Right cardiac atrium (tissue), 5 donors: ENCODE data around the gene NEK7. TPM values are rescaled to one million over a fixed set of nuclear protein-coding genes. Genes with fewer than 3 reads are reported as not detected.

Source experiments
- ATAC-seq, 2 donors: fragments of 200-7000 bp; cut with Tn5 transposase; one replicate each; pipeline versions ENCODE4 v1.8.0 to v1.9.1; 2020; ENCODE audit warnings: moderate library complexity in 2 of 2, mild to moderate bottlenecking in 1 of 2
- DNase-seq, 3 donors: peaks; one replicate each; pipeline ENCODE4 v3.0.0-alpha.2; 2020
- H3K27ac ChIP-seq: one replicate; pipeline ENCODE4 v1.5.1; 2013; ENCODE audit warnings: mild to moderate bottlenecking, low read length, control low read depth, moderate library complexity
- H3K27me3 ChIP-seq: one replicate; pipeline ENCODE4 v1.6.1; 2013; ENCODE audit not compliant: control insufficient read depth, insufficient read depth
- H3K4me1 ChIP-seq: one replicate; pipeline ENCODE4 v1.6.1; 2013; ENCODE audit warnings: low read length; ENCODE audit not compliant: control insufficient read depth, insufficient read depth
- H3K4me3 ChIP-seq: one replicate; pipeline ENCODE4 v1.5.1; 2013; ENCODE audit warnings: low read length, control low read depth
- H3K9me3 ChIP-seq: one replicate; pipeline ENCODE4 v1.6.1; 2013; ENCODE audit warnings: low read length; ENCODE audit not compliant: control insufficient read depth
- WGBS: extraction: QIAGEN DNeasy Blood & Tissue Kit; methylation state at CpG from one replicate; pipeline ENCODE4 v1.1.7; 2013; 5-methylcytosine and 5-hydroxymethylcytosine counted together
- intact Hi-C, 4 donors: fragments of 100-400 bp; cut with DNase I; formaldehyde crosslinking; loops; one replicate each; pipeline versions ENCODE4 v1.11.0 to v1.14.0; 2022 to 2023
- polyA plus RNA-seq: library from polyadenylated mRNA; stranded (reverse); fragments of 200-250 nt; gene quantifications from one replicate; pipeline ENCODE4 v1.2.3, GENCODE V29; 2013
- total RNA-seq, 4 donors: library from RNA; stranded (reverse); fragmentation: NEBNext Ultra II Directional; extraction: Animal tissue kit (Norgen Biotek cat#: 25700); gene quantifications; one replicate each; pipeline ENCODE4 v1.2.1, GENCODE V29; 2021
- donor health status: healthy with polysubstance abuse.
- donor health status: DM: no; HTN: yes; CAD: no.
- donor health status: DM: no; HTN: no; CAD: no.
- donor health status: DM: no; HTN: yes; CAD: no; lungs with severe emphysema.
- donor health status: DM: yes; HTN: yes; CAD: no.

The NEK7 gene
- total and polyA plus RNA-seq, 5 donors: 57.6 to 276 (median 173) TPM

DNA sequence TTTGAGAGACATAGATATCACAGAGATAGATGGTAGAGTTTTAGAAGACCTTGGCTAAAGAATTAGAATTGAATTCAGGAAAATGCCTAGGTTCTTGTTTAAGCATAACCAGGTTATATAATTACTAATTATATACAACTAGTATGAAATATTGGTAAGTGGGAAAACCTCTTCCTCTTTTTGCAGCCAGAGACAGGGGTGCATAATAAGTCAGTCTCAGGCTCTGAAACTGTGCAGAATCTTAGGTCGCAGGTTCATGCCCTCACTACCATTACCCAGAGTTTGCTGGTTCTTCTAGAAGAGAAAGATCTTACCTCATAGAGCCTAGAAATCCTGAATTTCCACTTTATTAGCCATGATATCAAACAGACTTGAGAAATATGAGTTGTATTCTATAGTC, 183.3 kb downstream of the NEK7 start:
- H3K27me3 ChIP-seq: no peaks in the 10 kb centered on the region
- WGBS: 98% methylated on average over 1 of the region's 1 CpG
- intact Hi-C loops: no loop called here
- H3K27ac ChIP-seq: no peak overlapping the region
- no peaks in the 10 kb centered on the region for H3K4me1 ChIP-seq
- ATAC-seq: no peak
- H3K9me3 ChIP-seq: no peaks in the 10 kb centered on the region
- no peak overlapping the region for H3K4me3 ChIP-seq
- no peak for DNase-seq

DNA sequence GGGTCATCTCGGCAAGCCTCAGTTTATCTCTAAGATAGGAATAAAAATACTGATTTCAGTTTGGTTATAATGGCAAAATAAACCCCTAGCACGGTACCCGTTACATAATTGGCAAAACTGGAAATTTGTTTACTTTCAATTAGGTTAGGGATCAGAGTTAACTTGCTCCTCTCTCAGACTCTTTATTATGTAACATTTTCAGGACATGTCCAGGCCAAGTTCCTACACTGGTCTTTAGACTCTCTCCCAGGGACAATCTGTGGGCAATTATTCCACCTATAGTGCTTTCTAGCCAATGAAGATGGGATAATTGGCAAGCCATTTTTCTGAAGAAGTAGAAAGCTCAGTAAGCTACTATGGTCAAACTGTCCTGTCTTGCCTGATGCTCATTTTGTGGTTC, 189.4 kb downstream of the NEK7 start:
- intact Hi-C loops: no loop called here
- Histone ChIP-seq H3K9me3 (no peaks in the 10 kb centered on the region), H3K4me1 (no peaks in the 10 kb centered on the region), H3K27ac (no peak overlapping the region), H3K27me3 (no peaks in the 10 kb centered on the region), H3K4me3 (no peak overlapping the region)
- 50% methylated on average over 3 of the region's 3 CpGs for WGBS
- ATAC-seq (no peak), DNase-seq (no peak)

DNA sequence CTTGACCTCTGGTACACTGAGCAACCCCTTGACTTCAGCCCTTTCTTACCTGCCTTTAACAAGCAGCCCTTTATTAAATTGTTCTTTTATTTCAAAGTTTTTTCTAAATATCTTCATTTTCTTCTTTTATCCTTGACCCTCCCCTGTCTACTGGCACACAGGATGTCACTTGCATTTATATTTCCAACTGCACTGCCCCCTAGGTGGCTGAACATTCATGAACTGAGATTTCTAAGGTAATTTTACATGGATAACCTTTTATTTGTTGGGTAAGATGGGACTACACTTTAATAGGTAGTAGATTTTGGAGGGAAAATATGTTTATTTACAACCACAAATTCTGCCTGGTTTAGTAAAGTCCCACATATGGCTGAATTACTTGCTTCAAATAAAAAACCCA, 193.7 kb downstream of the NEK7 start:
- intact Hi-C loops: loop anchor here in 2 of 4 donors (10.0 kb wide), 2 partner anchors 256 to 266 kb away; no protein-coding TSS in a partner anchor
- Histone ChIP-seq H3K27ac (no peak overlapping the region), H3K4me1 (no peaks in the 10 kb centered on the region), H3K4me3 (no peak overlapping the region), H3K9me3 (no peaks in the 10 kb centered on the region), H3K27me3 (no peaks in the 10 kb centered on the region)
- no peak for ATAC-seq
- no peak for DNase-seq

DNA sequence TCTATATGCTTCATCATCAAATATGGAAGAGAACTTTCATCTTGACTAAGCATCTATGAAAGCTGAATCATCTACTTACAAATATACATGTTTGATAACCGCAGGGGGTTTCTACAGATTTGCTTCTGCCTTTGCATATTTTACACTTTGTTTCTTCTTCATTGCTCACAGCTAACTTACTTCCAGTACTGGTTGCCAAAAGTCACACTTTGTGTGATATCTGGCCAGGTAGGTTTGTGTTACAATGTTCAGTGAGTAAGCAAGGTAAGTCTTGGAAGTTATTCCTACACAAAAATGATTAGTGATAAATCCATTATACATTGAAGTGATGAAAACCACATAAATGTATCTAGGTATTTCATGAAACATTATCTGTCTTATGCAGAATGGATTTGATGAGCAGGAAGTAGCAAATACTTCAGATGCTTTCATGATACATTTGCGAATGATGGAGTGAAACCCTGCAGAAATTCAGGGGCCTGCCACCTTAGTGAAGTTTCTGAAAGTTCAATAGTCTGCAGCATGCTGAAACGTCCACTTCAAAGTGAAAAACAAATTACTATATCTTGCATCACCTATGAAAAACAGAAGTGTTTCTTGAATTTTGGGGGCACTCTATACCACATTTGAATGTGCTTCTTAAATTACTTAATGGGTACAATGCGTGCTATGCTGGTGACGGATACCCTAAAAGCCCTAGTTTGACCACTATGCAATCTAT, 196.3 kb downstream of the NEK7 start:
- no peak for DNase-seq
- no peaks in the 10 kb centered on the region for H3K27me3 ChIP-seq
- intact Hi-C loops: loop anchor here in 2 of 4 donors (10.0 kb wide), 2 partner anchors 258 to 268 kb away; no protein-coding TSS in a partner anchor
- ATAC-seq: no peak
- H3K27ac ChIP-seq: no peak overlapping the region
- no peaks in the 10 kb centered on the region for H3K9me3 ChIP-seq
- H3K4me1 ChIP-seq: no peaks in the 10 kb centered on the region
- 85% methylated on average over 5 of the region's 5 CpGs for WGBS
- H3K4me3 ChIP-seq: no peak overlapping the region

DNA sequence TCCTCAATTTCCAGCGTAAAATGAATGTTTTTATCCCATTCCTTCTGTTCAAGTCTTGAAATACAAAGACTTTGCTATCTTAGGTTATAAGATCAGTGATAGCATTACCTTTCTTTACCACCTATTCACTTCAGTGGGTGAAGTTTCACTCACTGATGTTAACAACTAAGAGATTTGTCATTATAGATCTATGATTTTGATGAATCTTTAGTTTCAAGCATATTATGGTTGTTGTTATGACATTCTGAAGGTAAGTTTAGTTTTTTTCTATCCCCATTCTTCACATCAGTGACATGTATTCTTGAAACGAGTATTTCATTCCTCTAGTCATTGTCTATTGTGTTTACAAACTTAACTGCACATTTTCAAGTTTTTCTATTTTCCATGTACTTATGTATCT, 201.1 kb downstream of the NEK7 start:
- no peaks in the 10 kb centered on the region for H3K9me3 ChIP-seq
- ATAC-seq: no peak
- H3K4me1 ChIP-seq: no peaks in the 10 kb centered on the region
- no peak for DNase-seq
- no peaks in the 10 kb centered on the region for H3K27me3 ChIP-seq
- H3K4me3 ChIP-seq: no peak overlapping the region
- intact Hi-C loops: loop anchor here in 2 of 4 donors (10.0 kb wide), 2 partner anchors 263 to 273 kb away; no protein-coding TSS in a partner anchor
- no peak overlapping the region for H3K27ac ChIP-seq
- WGBS: 77% methylated on average over 2 of the region's 2 CpGs

DNA sequence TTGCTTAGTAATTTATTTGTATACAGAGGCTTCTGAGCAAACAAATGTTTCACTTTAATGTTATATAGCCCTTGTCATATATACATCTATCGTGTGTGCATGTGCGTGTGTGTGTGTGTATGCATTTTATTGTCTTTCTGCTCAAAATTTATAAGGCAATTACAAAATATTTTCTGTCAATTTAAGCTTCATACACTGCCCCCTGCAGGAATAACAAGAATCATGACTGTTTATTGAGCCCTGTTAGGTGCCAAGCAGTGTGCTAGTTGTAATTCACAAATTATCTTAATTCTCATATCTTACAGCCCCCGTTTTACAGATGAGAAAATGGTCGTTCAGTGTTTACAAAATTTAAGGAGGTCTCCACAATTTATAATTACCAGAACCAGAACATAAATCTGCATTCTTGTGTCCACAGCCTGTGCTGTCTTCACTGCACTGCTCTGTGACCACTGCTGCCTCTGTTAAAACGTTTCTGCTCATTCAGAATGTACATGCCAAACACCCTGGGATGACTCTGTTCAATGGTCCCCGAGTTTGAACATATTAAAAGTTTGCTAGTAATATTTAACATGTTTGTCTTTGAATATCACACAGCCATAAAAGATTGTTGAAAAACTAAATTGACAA, 202.3 kb downstream of the NEK7 start:
- H3K27me3 ChIP-seq: no peaks in the 10 kb centered on the region
- no peak overlapping the region for H3K4me3 ChIP-seq
- WGBS: 42% methylated on average over 6 of the region's 6 CpGs
- H3K9me3 ChIP-seq: no peaks in the 10 kb centered on the region
- DNase-seq (no peak), ATAC-seq (no peak)
- H3K27ac ChIP-seq: no peak overlapping the region
- no peaks in the 10 kb centered on the region for H3K4me1 ChIP-seq
- intact Hi-C loops: loop anchor here in 2 of 4 donors (10.0 kb wide), 2 partner anchors 264 to 274 kb away; no protein-coding TSS in a partner anchor

DNA sequence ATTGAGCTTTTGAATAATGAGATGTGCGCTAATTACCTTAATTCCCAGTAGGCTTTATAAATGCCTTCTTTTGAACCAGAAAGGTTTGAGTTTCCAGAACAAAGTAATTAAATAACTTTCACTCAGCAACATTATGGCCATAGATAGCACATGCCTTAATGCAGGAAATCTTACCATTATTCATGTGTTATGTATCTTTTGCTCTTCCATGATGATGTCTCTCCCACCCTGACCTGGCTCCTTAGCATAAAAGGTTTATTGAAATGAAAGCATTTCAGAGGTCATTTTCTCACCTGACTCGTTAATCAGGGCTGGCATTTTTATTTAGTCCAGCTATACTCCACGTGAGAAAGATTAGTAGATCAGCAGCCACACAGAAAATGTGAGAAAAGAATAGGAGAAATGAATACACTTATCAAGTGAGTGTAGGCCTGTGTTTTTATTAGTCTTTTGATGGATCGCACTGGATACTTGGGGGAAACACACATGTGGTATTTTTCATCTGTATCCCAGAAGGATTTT, 203.5 kb downstream of the NEK7 start:
- no peak for ATAC-seq
- Histone ChIP-seq H3K4me1 (no peaks in the 10 kb centered on the region), H3K27me3 (no peaks in the 10 kb centered on the region), H3K4me3 (no peak overlapping the region), H3K27ac (no peak overlapping the region), H3K9me3 (no peaks in the 10 kb centered on the region)
- WGBS: 87% methylated on average over 4 of the region's 4 CpGs
- intact Hi-C loops: no loop called here
- no peak for DNase-seq

DNA sequence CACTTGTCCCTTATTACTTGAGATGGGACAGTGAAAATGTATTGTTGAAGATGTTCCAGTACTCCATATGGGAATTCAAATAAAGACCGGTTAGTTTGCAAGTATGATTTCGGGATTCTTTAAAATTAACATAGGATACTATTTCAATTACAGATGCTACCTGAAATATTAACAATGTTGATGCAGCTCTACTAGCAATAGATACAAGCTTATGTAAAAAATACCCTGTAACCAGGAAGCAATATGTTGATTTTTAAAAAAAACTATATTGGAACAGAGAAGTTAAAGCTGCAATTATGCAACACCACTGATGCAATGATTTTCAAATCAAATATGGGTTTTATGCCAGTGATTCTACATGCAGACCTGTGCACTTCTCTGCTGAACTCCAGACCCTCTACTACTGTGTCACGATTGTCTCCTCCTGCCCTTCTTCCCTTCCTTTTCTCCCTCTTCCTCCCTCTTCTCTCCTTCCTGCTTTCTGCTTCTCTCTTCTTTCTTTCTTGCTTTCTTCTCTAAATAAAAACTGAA, 204.5 kb downstream of the NEK7 start:
- no peak for ATAC-seq
- no peaks in the 10 kb centered on the region for H3K9me3 ChIP-seq

DNA sequence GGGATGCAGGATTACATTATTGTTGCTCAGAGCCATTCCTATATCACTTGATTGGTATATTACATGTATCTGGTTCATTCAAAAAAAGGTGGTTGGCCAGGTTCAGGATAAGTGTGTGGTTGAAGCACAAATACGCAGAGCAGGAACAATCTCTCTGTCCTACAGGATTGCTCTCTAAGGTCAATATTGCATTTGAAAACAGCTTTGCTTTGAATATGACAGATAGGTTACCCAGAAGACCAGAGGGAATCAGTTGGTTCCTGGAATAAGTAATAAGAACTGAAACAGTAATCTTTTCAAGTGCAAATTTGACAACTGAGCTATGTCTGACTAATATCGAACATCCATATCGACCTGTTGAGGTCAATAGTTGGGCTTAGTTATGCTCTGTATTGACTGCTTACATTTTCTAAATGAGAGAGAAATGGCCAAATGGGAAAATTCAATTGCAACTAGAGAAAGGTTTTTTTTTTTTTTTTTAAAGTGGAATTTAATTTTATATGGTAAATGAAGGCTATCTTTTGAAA, 206.9 kb downstream of the NEK7 start:
- Histone ChIP-seq H3K27me3 (no peaks in the 10 kb centered on the region), H3K4me3 (no peak overlapping the region), H3K9me3 (no peaks in the 10 kb centered on the region), H3K27ac (no peak overlapping the region), H3K4me1 (no peaks in the 10 kb centered on the region)
- DNase-seq (no peak), ATAC-seq (no peak)
- WGBS: 91% methylated on average over 3 of the region's 3 CpGs
- intact Hi-C loops: no loop called here

More for the DNA sequence above, 204.5 kb downstream of the NEK7 start:
- Histone ChIP-seq H3K27ac (no peak overlapping the region), H3K4me1 (no peaks in the 10 kb centered on the region), H3K27me3 (no peaks in the 10 kb centered on the region), H3K4me3 (no peak overlapping the region)
- intact Hi-C loops: no loop called here
- no peak for DNase-seq
- WGBS: 84% methylated on average over 3 of the region's 3 CpGs

DNA sequence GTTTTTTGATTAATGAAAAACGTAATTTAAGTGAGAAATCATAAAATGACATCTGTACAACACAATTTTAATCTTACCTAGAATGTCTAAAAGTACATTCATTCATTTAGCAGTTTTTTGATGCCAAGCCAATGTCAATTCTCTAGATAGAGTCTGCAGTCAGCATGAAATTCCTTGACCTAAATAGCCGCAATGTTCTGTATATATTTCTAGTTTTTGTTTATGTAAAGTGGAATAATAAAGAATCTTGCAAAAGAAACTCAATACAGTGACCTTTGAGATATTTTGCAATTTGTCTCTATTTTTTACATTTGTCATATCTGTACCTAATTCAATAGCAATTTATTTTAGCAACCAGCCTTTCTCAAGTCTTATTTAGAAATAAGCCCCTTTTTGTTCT, 207.7 kb downstream of the NEK7 start:
- ATAC-seq: no peak

DNA sequence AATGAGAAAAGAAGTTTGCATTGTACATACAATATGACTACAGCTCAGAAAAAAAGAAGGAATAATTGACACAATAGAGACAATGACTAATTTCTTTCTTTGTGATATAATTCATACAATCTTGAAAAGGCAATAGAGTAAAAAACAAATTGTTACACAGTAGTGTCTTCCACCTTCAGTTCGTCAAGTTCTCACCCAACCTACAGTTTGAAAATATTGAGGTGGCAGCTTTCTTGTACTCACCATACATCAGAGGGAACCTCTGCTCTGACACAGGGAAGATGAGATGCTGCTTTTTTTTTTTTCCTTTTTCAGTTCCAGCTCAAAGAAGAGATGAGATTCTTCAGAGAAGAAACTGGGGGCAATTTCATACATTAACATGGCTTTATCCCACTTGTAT, 210.5 kb downstream of the NEK7 start:
- no peak for DNase-seq
- H3K27ac ChIP-seq: no peak overlapping the region
- intact Hi-C loops: no loop called here
- H3K27me3 ChIP-seq: no peaks in the 10 kb centered on the region
- no peaks in the 10 kb centered on the region for H3K4me1 ChIP-seq
- no peak for ATAC-seq
- 86% methylated on average over 1 of the region's 1 CpG for WGBS
- no peak overlapping the region for H3K4me3 ChIP-seq
- no peaks in the 10 kb centered on the region for H3K9me3 ChIP-seq

More for the DNA sequence above, 207.7 kb downstream of the NEK7 start:
- DNase-seq: no peak
- no peaks in the 10 kb centered on the region for H3K9me3 ChIP-seq
- intact Hi-C loops: no loop called here
- no peak overlapping the region for H3K4me3 ChIP-seq
- H3K27me3 ChIP-seq: no peaks in the 10 kb centered on the region
- H3K27ac ChIP-seq: no peak overlapping the region
- 78% methylated on average over 2 of the region's 2 CpGs for WGBS
- no peaks in the 10 kb centered on the region for H3K4me1 ChIP-seq
